ENCODE measurements around the gene DEPP1.
"Not testable (repeated sequence)": the region's sequence is repeated elsewhere in the genome, so short reads cannot be mapped to it uniquely, and the experiment has no call there.

DNA sequence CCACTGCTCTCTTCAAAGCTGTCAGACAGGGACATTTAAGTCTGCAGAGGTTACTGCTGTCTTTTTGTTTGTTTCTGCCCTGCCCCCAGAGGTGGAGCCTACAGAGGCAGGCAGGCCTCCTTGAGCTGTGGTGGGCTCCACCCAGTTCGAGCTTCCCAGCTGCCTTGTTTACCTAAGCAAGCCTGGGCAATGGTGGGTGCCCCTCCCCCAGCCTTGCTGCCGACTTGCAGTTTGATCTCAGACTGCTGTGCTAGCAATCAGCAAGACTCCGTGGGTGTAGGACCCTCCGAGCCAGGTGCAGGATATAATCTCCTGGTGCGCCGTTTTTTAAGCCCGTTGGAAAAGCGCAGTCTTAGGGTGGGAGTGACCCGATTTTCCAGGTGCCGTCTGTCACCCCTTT, 35.9 kb upstream of the DEPP1 start:
- TF ChIP-seq, protein P1, sequence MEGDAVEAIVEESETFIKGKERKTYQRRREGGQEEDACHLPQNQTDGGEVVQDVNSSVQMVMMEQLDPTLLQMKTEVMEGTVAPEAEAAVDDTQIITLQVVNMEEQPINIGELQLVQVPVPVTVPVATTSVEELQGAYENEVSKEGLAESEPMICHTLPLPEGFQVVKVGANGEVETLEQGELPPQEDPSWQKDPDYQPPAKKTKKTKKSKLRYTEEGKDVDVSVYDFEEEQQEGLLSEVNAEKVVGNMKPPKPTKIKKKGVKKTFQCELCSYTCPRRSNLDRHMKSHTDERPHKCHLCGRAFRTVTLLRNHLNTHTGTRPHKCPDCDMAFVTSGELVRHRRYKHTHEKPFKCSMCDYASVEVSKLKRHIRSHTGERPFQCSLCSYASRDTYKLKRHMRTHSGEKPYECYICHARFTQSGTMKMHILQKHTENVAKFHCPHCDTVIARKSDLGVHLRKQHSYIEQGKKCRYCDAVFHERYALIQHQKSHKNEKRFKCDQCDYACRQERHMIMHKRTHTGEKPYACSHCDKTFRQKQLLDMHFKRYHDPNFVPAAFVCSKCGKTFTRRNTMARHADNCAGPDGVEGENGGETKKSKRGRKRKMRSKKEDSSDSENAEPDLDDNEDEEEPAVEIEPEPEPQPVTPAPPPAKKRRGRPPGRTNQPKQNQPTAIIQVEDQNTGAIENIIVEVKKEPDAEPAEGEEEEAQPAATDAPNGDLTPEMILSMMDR (IDR thresholded peaks at IDR 0.05): not testable (repeated sequence)
- not testable (repeated sequence) for TF ChIP-seq POLR2AphosphoS5 (IDR thresholded peaks at IDR 0.05)
